B cell (primary cell): ENCODE data around the gene ZNF622.

Experiments used
- CTCF ChIP-seq: fragments of 200-600 bp; IDR thresholded peaks from one replicate; pipeline ENCODE4 v1.8.0; 2022; ENCODE audit warnings: antibody characterized with exemption, mild to moderate bottlenecking
- EZH2 ChIP-seq: IDR thresholded peaks from 2 replicates; pipeline ENCODE4 v1.6.1; 2012; ENCODE audit warnings: borderline replicate concordance, low read depth, mild to moderate bottlenecking, moderate library complexity, low read length; ENCODE audit not compliant: insufficient read depth, poor library complexity, severe bottlenecking

DNA sequence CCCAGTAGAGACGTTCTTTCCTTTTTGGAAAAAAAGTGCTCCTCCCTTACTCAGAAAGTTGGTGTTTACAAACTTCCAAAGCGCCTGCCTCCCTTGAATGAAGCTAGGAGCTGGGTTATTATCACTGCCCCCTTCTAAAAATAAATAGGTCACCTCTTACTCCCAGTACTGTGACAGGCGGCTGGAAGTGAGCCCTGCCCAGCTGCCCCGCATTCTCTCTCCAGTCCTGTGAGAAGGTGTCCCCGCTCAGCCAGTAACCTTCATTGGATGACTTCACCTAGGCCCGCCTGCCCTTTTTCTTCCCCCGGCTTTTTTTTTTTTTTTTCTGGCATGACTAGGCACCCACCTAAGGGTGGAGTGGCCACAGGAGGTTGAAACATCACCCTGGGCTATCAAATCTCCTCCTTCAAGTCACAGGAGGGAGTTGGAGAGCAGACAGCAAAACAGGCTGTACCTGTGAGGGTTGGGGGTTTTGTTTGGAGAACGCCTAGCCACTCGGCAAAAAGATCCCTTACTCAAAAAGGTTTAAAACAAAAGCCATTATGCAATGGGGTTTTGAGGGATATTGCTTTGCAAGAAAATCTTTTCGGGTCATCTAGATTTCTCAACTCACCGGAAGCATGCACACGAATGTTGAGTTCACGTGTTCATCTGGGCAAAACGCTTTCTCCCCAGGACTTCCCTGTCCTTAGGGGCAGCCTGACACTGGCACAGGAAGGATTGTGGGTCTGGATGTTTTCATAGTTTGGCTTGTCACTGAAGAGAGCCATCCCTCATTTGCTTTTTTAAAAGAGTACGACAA lies 43.3 kb upstream of the ZNF622 start:
- TF ChIP-seq CTCF (no peak), EZH2 (no peak)
